C4-2B (cell line): Measurements from ENCODE around the gene ACAP3.

ENCODE experiments used
- ZFX ChIP-seq: fragments of 450-650 bp; IDR thresholded peaks from 2 replicates; pipeline ENCODE4 v1.6.1; 2017
- TF ChIP-seq, protein P1 (sequence below): fragments of 450-650 bp; conservative IDR thresholded peaks from 2 replicates; pipeline ENCODE4 v1.5.1; 2017; ENCODE audit warnings: mild to moderate bottlenecking

DNA sequence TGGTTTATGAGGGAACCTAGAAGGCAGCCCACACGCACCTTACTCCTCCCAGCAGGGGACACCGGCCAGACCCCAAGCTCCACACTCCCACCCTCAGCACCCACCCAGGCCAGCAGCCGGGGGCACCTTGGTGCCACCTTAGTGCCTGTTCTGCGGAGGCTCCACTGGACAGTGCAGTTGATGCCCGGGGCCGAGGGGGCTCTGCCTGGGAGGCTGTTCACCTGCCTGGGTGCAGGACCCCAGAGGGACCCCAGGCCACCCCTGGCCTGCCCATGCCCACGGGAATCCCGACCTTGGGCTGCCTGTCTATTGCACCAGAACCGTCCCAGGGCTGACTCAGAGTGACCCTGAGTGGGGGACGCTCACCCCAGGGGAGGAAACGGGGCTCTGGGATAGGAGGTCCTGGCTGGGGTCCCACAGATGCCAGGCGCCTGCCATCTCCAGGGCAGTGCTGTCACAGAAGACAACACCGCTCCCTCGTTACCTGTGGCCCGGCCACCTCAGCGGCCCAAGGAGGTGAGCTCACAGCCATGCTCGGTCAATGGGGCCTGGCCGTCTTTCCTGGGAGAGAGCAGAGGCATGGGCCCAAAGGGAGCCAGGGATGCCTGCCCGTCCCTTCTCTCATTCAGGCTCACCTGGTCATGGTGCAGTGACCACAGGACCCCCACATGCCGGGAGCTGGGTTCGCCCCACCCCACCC, 26.8 kb downstream of the ACAP3 start:
- TF ChIP-seq, protein P1, sequence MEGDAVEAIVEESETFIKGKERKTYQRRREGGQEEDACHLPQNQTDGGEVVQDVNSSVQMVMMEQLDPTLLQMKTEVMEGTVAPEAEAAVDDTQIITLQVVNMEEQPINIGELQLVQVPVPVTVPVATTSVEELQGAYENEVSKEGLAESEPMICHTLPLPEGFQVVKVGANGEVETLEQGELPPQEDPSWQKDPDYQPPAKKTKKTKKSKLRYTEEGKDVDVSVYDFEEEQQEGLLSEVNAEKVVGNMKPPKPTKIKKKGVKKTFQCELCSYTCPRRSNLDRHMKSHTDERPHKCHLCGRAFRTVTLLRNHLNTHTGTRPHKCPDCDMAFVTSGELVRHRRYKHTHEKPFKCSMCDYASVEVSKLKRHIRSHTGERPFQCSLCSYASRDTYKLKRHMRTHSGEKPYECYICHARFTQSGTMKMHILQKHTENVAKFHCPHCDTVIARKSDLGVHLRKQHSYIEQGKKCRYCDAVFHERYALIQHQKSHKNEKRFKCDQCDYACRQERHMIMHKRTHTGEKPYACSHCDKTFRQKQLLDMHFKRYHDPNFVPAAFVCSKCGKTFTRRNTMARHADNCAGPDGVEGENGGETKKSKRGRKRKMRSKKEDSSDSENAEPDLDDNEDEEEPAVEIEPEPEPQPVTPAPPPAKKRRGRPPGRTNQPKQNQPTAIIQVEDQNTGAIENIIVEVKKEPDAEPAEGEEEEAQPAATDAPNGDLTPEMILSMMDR: no peak
- no peak for TF ChIP-seq ZFX
